H9 (cell line): ENCODE results near the gene PCSK6. TPM values are rescaled to one million over a fixed set of nuclear protein-coding genes. Genes with fewer than 3 reads are reported as not detected.

ENCODE experiments used
- DNase-seq: peaks from one replicate; pipeline ENCODE4 v3.0.0-alpha.2; 2017
- H2AFZ ChIP-seq: one replicate; pipeline ENCODE4 v1.6.1; 2013; ENCODE audit warnings: mild to moderate bottlenecking, low read length, control low read depth, moderate library complexity
- H2AK5ac ChIP-seq: 2 replicates; pipeline ENCODE4 v1.6.1; 2013; ENCODE audit warnings: low read length, control low read depth, mixed read lengths; ENCODE audit not compliant: insufficient read length
- H2BK120ac ChIP-seq: one replicate; pipeline ENCODE4 v1.6.1; 2013; ENCODE audit warnings: low read depth, mild to moderate bottlenecking, low read length, control low read depth, inconsistent platforms; ENCODE audit not compliant: poor library complexity, severe bottlenecking
- H2BK12ac ChIP-seq: 2 replicates; pipeline ENCODE4 v1.6.1; 2013; ENCODE audit warnings: low read length, control low read depth, mixed read lengths, low read depth; ENCODE audit not compliant: insufficient read length
- H2BK15ac ChIP-seq: 2 replicates; pipeline ENCODE4 v1.6.1; 2013; ENCODE audit warnings: low read depth, low read length, control low read depth
- H2BK20ac ChIP-seq: one replicate; pipeline ENCODE4 v1.6.1; 2013; ENCODE audit warnings: low read depth, mild to moderate bottlenecking, low read length, control low read depth, inconsistent platforms; ENCODE audit not compliant: poor library complexity, severe bottlenecking
- H2BK5ac ChIP-seq: 2 replicates; pipeline ENCODE4 v1.6.1; 2013; ENCODE audit warnings: low read length, control low read depth, mixed read lengths; ENCODE audit not compliant: insufficient read length
- H3K14ac ChIP-seq: 2 replicates; pipeline ENCODE4 v1.6.1; 2013; ENCODE audit warnings: low read length, control low read depth; ENCODE audit not compliant: insufficient read depth
- H3K18ac ChIP-seq: 2 replicates; pipeline ENCODE4 v1.6.1; 2013; ENCODE audit warnings: low read depth, mild to moderate bottlenecking, mixed read lengths, low read length, control low read depth; ENCODE audit not compliant: insufficient read length
- H3K23ac ChIP-seq: 2 replicates; pipeline ENCODE4 v1.6.1; 2013; ENCODE audit warnings: low read length, control low read depth, mixed read lengths, low read depth; ENCODE audit not compliant: insufficient read length
- H3K23me2 ChIP-seq: 2 replicates; pipeline ENCODE4 v1.6.1; 2013; ENCODE audit warnings: low read depth, mild to moderate bottlenecking, mixed read lengths, low read length, control low read depth; ENCODE audit not compliant: insufficient read length, poor library complexity, severe bottlenecking
- H3K27ac ChIP-seq: 2 replicates; pipeline ENCODE4 v1.5.1; 2013; ENCODE audit warnings: low read length, control low read depth, mixed read lengths, low read depth; ENCODE audit not compliant: insufficient read length
- H3K27me3 ChIP-seq: 2 replicates; pipeline ENCODE4 v1.6.1; 2013; ENCODE audit warnings: low read length, control low read depth, inconsistent platforms; ENCODE audit not compliant: insufficient read depth
- H3K4ac ChIP-seq: 2 replicates; pipeline ENCODE4 v1.6.1; 2013; ENCODE audit warnings: low read depth, mild to moderate bottlenecking, control low read depth, inconsistent platforms, low read length, moderate library complexity
- H3K4me1 ChIP-seq: 2 replicates; pipeline ENCODE4 v1.6.1; 2013; ENCODE audit warnings: low read length, control low read depth, inconsistent platforms; ENCODE audit not compliant: insufficient read depth
- H3K4me2 ChIP-seq: 2 replicates; pipeline ENCODE4 v1.6.1; 2013; ENCODE audit warnings: low read length, control low read depth, mixed read lengths; ENCODE audit not compliant: insufficient read length, insufficient read depth
- H3K56ac ChIP-seq: 2 replicates; pipeline ENCODE4 v1.6.1; 2013; ENCODE audit warnings: low read depth, mild to moderate bottlenecking, mixed read lengths, low read length, control low read depth; ENCODE audit not compliant: insufficient read length
- H3K79me1 ChIP-seq: 2 replicates; pipeline ENCODE4 v1.6.1; 2013; ENCODE audit warnings: low read depth, mild to moderate bottlenecking, moderate library complexity, low read length, control low read depth, inconsistent platforms; ENCODE audit not compliant: insufficient read depth, poor library complexity, severe bottlenecking
- H3K79me2 ChIP-seq: 2 replicates; pipeline ENCODE4 v1.6.1; 2013; ENCODE audit warnings: low read length, control low read depth, inconsistent platforms; ENCODE audit not compliant: insufficient read depth
- H3K9ac ChIP-seq: 2 replicates; pipeline ENCODE4 v1.6.1; 2013; ENCODE audit warnings: low read length, control low read depth, mixed read lengths; ENCODE audit not compliant: insufficient read length; ENCODE audit errors: extremely low read depth
- H3K9me3 ChIP-seq: one replicate; pipeline ENCODE4 v1.6.1; 2013; ENCODE audit warnings: low read depth, low read length, inconsistent platforms; ENCODE audit not compliant: control insufficient read depth
- H3T11ph ChIP-seq: one replicate; pipeline ENCODE4 v1.6.1; 2013; ENCODE audit warnings: mild to moderate bottlenecking, low read length, control low read depth, inconsistent platforms
- H4K20me1 ChIP-seq: one replicate; pipeline ENCODE4 v1.6.1; 2013; ENCODE audit not compliant: control insufficient read depth, insufficient read length, insufficient read depth
- H4K5ac ChIP-seq: 2 replicates; pipeline ENCODE4 v1.6.1; 2013; ENCODE audit warnings: low read depth, mild to moderate bottlenecking, mixed read lengths, low read length, control low read depth; ENCODE audit not compliant: insufficient read length
- H4K8ac ChIP-seq: replicated peaks from 2 replicates; pipeline ENCODE4 v1.6.1; 2013; ENCODE audit warnings: low read length, control low read depth, mixed read lengths, low read depth; ENCODE audit not compliant: insufficient read length
- H4K91ac ChIP-seq: 2 replicates; pipeline ENCODE4 v1.6.1; 2013; ENCODE audit warnings: low read depth, mild to moderate bottlenecking, moderate library complexity, mixed read lengths, low read length, control low read depth; ENCODE audit not compliant: insufficient read length
- H3K27ac Mint-ChIP-seq, 3 experiments: 2 replicates in 2 of 3; 3 replicates in 1 of 3; pipeline ENCODE4 v1.8.0; 2020 to 2021; ENCODE audit warnings: mixed read lengths in 3 of 3, mild to moderate bottlenecking in 1 of 3, moderate library complexity in 1 of 3
- H3K27me3 Mint-ChIP-seq: 2 replicates; pipeline ENCODE4 v1.8.0; 2021; ENCODE audit warnings: low read depth, mild to moderate bottlenecking, moderate library complexity, mixed read lengths
- H3K36me3 Mint-ChIP-seq, 3 experiments: 2 replicates in 2 of 3; 3 replicates in 1 of 3; pipeline ENCODE4 v1.8.0; 2020 to 2021; ENCODE audit warnings: low read depth in 3 of 3, mixed read lengths in 3 of 3; ENCODE audit not compliant: insufficient read depth in 1 of 3
- H3K4me1 Mint-ChIP-seq, 2 experiments: 2 replicates each; pipeline ENCODE4 v1.8.0; 2020; ENCODE audit warnings: mixed read lengths in 2 of 2
- H3K4me3 Mint-ChIP-seq, 2 experiments: 2 replicates in 1 of 2; 3 replicates in 1 of 2; pipeline ENCODE4 v1.8.0; 2020 to 2021; ENCODE audit warnings: mild to moderate bottlenecking in 2 of 2, mixed read lengths in 2 of 2, moderate library complexity in 1 of 2
- H3K9me3 Mint-ChIP-seq, 2 experiments: 2 replicates in 1 of 2; 3 replicates in 1 of 2; pipeline ENCODE4 v1.8.0; 2020; ENCODE audit warnings: mild to moderate bottlenecking in 2 of 2, mixed read lengths in 2 of 2, moderate library complexity in 1 of 2
- WGBS: extraction: QIAGEN DNeasy Blood & Tissue Kit; methylation state at CpG from one replicate; pipeline ENCODE4 v1.1.7; 2013; ENCODE audit warnings: missing lambda C conversion rate, low lambda C conversion rate, mixed read lengths; ENCODE audit not compliant: insufficient read length; ENCODE audit errors: extremely low coverage; 5-methylcytosine and 5-hydroxymethylcytosine counted together
- total RNA-seq: library from RNA; stranded (reverse); gene quantifications from 2 replicates; pipeline ENCODE4 v1.2.1, GENCODE V29; 2021
- TF ChIP-seq, protein P1 (sequence below): fragments of 200-600 bp; sonication (generic); conservative IDR thresholded peaks from 3 replicates; pipeline ENCODE4 v1.8.0; 2021; ENCODE audit warnings: antibody characterized with exemption, mild to moderate bottlenecking

The PCSK6 gene
- total RNA-seq, 1 experiment from 2014 or later: 4.0 TPM

DNA sequence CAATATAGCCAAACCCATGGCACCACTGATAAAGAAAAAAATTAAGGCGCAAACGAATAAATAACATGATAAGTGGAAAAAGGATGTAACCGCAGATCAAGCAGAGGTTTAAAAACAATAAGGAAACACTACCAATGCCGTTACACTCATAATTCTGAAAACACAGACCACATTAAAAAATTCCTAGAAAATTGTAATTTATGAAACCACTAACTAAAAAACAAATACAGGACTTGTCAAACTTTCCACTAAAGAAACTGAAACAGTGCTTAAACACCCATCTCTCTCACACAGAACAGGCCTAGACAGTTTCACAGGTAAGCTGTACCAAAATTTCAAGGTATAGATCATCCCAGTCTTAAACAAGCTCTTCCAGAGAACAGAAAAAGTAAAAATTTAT lies 28.4 kb downstream of the PCSK6 start:
- no peaks in the 10 kb centered on the region for H4K20me1 ChIP-seq
- no peak overlapping the region for H3K56ac ChIP-seq
- no peak overlapping the region for H3K4ac ChIP-seq
- H3K18ac ChIP-seq: no peak overlapping the region
- no peak overlapping the region for H3T11ph ChIP-seq
- no peak overlapping the region for H2BK120ac ChIP-seq
- Mint-ChIP-seq H3K4me1 (peaks cover 4 to 8% of the 10 kb centered on the region in 2 experiments), H3K27ac (no peak overlapping the region), H3K36me3 (0 out of 7 replicates have a peak, but pooled peaks cover 0 to 3% (median 0%) of the 10 kb centered on the region in 3 experiments), H3K9me3 (peaks cover 0 to 3% of the 10 kb centered on the region in 2 experiments; a peak in 1 of 5 replicates), H3K27me3 (no peaks in the 10 kb centered on the region), H3K4me3 (no peak overlapping the region)
- no peaks in the 10 kb centered on the region for H3K9me3 ChIP-seq
- H3K27ac ChIP-seq: no peak overlapping the region
- no peak overlapping the region for H4K91ac ChIP-seq
- DNase-seq: no peak
- H4K5ac ChIP-seq: no peak overlapping the region
- no peaks in the 10 kb centered on the region for H3K4me1 ChIP-seq
- H3K9ac ChIP-seq: no peak overlapping the region
- H3K4me2 ChIP-seq: no peak overlapping the region
- H2BK5ac ChIP-seq: no peak overlapping the region
- H2BK15ac ChIP-seq: no peak overlapping the region
- H3K23me2 ChIP-seq: no peaks in the 10 kb centered on the region
- TF ChIP-seq, protein P1, sequence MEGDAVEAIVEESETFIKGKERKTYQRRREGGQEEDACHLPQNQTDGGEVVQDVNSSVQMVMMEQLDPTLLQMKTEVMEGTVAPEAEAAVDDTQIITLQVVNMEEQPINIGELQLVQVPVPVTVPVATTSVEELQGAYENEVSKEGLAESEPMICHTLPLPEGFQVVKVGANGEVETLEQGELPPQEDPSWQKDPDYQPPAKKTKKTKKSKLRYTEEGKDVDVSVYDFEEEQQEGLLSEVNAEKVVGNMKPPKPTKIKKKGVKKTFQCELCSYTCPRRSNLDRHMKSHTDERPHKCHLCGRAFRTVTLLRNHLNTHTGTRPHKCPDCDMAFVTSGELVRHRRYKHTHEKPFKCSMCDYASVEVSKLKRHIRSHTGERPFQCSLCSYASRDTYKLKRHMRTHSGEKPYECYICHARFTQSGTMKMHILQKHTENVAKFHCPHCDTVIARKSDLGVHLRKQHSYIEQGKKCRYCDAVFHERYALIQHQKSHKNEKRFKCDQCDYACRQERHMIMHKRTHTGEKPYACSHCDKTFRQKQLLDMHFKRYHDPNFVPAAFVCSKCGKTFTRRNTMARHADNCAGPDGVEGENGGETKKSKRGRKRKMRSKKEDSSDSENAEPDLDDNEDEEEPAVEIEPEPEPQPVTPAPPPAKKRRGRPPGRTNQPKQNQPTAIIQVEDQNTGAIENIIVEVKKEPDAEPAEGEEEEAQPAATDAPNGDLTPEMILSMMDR: no peak
- H2AFZ ChIP-seq: no peak overlapping the region
- no peak overlapping the region for H4K8ac ChIP-seq
- H3K79me2 ChIP-seq: no peaks in the 10 kb centered on the region
- H3K79me1 ChIP-seq: no peaks in the 10 kb centered on the region
- H2AK5ac ChIP-seq: no peak overlapping the region
- H2BK20ac ChIP-seq: no peak overlapping the region
- H2BK12ac ChIP-seq: no peak overlapping the region
- WGBS: no CpG with 5 or more reads among the region's 4 CpGs
- H3K23ac ChIP-seq: no peak overlapping the region
- H3K27me3 ChIP-seq: no peaks in the 10 kb centered on the region
- no peak overlapping the region for H3K14ac ChIP-seq
